Osteoblast (primary cell): ENCODE results near the gene FAM193A. TPM values are rescaled to one million over a fixed set of nuclear protein-coding genes. Genes with fewer than 3 reads are reported as not detected.

ENCODE experiments used
- DNase-seq: peaks from one replicate; pipeline ENCODE4 v3.0.0; 2011; ENCODE audit warnings: low spot score, mixed read lengths; ENCODE audit not compliant: insufficient read length; ENCODE audit errors: missing footprints
- H2AFZ ChIP-seq: 2 replicates; pipeline ENCODE4 v1.6.0; 2011; ENCODE audit warnings: mild to moderate bottlenecking, low read length
- H3K27ac ChIP-seq: 2 replicates; pipeline ENCODE4 v1.5.1; 2011; ENCODE audit warnings: mild to moderate bottlenecking, low read depth, low read length, moderate library complexity
- H3K27me3 ChIP-seq: 2 replicates; pipeline ENCODE4 v1.6.0; 2012; ENCODE audit warnings: mild to moderate bottlenecking, control low read depth, inconsistent platforms, low read length, moderate library complexity; ENCODE audit not compliant: insufficient read depth
- H3K36me3 ChIP-seq: 2 replicates; pipeline ENCODE4 v1.5.1; 2011; ENCODE audit warnings: mild to moderate bottlenecking, low read length, control low read depth, moderate library complexity; ENCODE audit not compliant: insufficient read depth
- H3K4me1 ChIP-seq: 2 replicates; pipeline ENCODE4 v1.5.1; 2011; ENCODE audit warnings: mild to moderate bottlenecking, low read length, control low read depth, moderate library complexity; ENCODE audit not compliant: insufficient read depth
- H3K4me2 ChIP-seq: 2 replicates; pipeline ENCODE4 v1.6.0; 2011; ENCODE audit warnings: mild to moderate bottlenecking, low read length; ENCODE audit not compliant: insufficient read depth
- H3K4me3 ChIP-seq: fragments of 200-600 bp; sonication (generic); 3 replicates; pipeline ENCODE4 v1.5.1; 2012; ENCODE audit warnings: mild to moderate bottlenecking, low read length, inconsistent platforms; ENCODE audit not compliant: insufficient read depth
- H3K79me2 ChIP-seq: 2 replicates; pipeline ENCODE4 v1.6.0; 2012; ENCODE audit warnings: mild to moderate bottlenecking, low read length, control low read depth, inconsistent platforms; ENCODE audit not compliant: insufficient read depth
- H3K9me3 ChIP-seq: 2 replicates; pipeline ENCODE4 v1.5.1; 2011; ENCODE audit warnings: low read depth, low read length, control low read depth
- H4K20me1 ChIP-seq: 2 replicates; pipeline ENCODE4 v1.6.0; 2012; ENCODE audit warnings: mild to moderate bottlenecking, low read length, control low read depth; ENCODE audit not compliant: insufficient read depth
- total RNA-seq: library from RNA; depleted of rRNA; stranded (reverse); fragments of >200 nt; gene quantifications from 2 replicates; pipeline ENCODE4 v1.2.3, GENCODE V29; 2012
- TF ChIP-seq, protein P1 (sequence below): IDR thresholded peaks from 2 replicates; pipeline ENCODE4 v1.5.1; 2011; ENCODE audit warnings: mild to moderate bottlenecking, low read depth, low read length, moderate library complexity; ENCODE audit errors: extremely low read depth

The FAM193A gene
- total RNA-seq, 1 donor, result 23.2 TPM

DNA sequence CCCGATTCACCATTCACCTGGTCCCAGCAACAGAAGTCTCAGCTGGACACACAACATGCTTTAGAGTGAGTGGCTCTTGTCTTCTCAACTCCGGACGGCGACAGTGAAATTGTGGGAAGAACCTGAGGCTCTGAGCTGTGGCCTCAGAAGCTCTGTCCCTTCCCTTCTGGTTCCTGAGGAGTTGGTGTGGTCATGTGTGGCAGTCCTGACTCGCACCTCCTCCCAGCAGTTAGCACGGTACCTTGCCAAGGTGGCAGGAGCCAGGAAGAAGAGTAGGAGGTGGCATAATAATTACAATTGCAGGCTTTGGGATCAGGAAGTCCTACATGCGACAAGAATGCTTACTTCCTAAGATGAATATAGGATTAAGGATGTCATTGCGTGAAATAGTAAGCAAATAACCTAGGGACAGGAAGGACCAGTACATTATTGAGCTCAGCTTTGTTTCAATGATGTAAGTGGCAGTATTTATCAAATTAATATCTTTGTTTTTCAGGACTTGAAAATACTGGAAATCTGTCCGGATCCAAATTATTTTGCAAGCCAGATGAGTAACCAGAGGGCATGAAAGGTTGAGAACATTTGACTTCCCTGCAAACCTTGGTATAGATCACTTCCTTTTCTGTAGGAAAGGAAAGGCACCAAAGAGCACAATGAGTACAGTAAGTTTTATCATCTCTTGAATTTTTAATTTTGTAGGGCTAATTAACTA is 46.5 kb upstream of the FAM193A start:
- no peak overlapping the region for H3K4me2 ChIP-seq
- no peak overlapping the region for H2AFZ ChIP-seq
- peaks cover 69% of the 10 kb centered on the region for H4K20me1 ChIP-seq
- H3K9me3 ChIP-seq, result no peaks in the 10 kb centered on the region
- TF ChIP-seq, protein P1, sequence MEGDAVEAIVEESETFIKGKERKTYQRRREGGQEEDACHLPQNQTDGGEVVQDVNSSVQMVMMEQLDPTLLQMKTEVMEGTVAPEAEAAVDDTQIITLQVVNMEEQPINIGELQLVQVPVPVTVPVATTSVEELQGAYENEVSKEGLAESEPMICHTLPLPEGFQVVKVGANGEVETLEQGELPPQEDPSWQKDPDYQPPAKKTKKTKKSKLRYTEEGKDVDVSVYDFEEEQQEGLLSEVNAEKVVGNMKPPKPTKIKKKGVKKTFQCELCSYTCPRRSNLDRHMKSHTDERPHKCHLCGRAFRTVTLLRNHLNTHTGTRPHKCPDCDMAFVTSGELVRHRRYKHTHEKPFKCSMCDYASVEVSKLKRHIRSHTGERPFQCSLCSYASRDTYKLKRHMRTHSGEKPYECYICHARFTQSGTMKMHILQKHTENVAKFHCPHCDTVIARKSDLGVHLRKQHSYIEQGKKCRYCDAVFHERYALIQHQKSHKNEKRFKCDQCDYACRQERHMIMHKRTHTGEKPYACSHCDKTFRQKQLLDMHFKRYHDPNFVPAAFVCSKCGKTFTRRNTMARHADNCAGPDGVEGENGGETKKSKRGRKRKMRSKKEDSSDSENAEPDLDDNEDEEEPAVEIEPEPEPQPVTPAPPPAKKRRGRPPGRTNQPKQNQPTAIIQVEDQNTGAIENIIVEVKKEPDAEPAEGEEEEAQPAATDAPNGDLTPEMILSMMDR, result no peak
- H3K4me1 ChIP-seq, result peaks cover 12% of the 10 kb centered on the region
- peaks cover 91% of the 10 kb centered on the region for H3K79me2 ChIP-seq
- no peak overlapping the region for H3K4me3 ChIP-seq
- H3K27me3 ChIP-seq, result no peaks in the 10 kb centered on the region
- peaks cover 31% of the 10 kb centered on the region for H3K36me3 ChIP-seq
- peak; percentile 39 for DNase-seq
- H3K27ac ChIP-seq, result peak overlapping the region; percentile 59

GRCh38 chr4:2492970-2493369 is 43.5 kb upstream of the FAM193A start:
- H3K36me3 ChIP-seq, result peaks cover 51% of the 10 kb centered on the region
- no peaks in the 10 kb centered on the region for H3K27me3 ChIP-seq
- H2AFZ ChIP-seq, result no peak overlapping the region
- H4K20me1 ChIP-seq, result peaks cover 54% of the 10 kb centered on the region
- TF ChIP-seq, protein P1, result no peak
- H3K9me3 ChIP-seq, result no peaks in the 10 kb centered on the region
- no peak overlapping the region for H3K4me2 ChIP-seq
- no peak overlapping the region for H3K4me3 ChIP-seq
- no peak for DNase-seq
- no peak overlapping the region for H3K27ac ChIP-seq
- peaks cover 16% of the 10 kb centered on the region for H3K4me1 ChIP-seq
- peaks cover 86% of the 10 kb centered on the region for H3K79me2 ChIP-seq

DNA sequence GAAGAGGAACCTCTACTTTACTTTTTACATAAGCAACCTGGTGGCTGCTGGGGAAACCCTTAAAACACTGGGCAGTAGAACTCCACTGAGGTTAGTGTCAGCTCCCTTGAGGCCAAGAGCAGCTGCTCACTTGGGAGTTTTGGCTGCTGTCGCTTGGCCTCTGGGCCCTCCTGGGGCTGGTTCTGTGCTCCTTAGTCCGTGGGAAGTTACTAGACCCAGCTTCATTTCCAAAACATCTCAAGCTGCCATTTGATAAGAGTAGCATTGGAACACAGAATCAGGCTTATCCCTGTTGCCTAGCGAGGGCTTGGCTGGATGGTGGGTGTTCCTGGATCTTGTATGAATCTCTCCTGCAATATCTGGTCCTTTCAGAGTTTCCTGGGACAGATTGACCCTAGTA is 41.5 kb upstream of the FAM193A start:
- no peak overlapping the region for H3K4me3 ChIP-seq
- no peak overlapping the region for H3K4me2 ChIP-seq
- H4K20me1 ChIP-seq, result peaks cover 42% of the 10 kb centered on the region
- TF ChIP-seq, protein P1, result no peak
- peak overlapping the region; percentile 1 for H3K27ac ChIP-seq
- no peak overlapping the region for H2AFZ ChIP-seq
- H3K4me1 ChIP-seq, result peaks cover 11% of the 10 kb centered on the region
- H3K27me3 ChIP-seq, result no peaks in the 10 kb centered on the region
- DNase-seq, result peak; percentile 52
- H3K79me2 ChIP-seq, result peaks cover 71% of the 10 kb centered on the region
- H3K9me3 ChIP-seq, result no peaks in the 10 kb centered on the region
- peaks cover 60% of the 10 kb centered on the region for H3K36me3 ChIP-seq

GRCh38 chr4:2497324-2497723 is 39.1 kb upstream of the FAM193A start:
- Histone ChIP-seq H3K4me3 (no peak overlapping the region), H3K4me1 (peaks cover 10% of the 10 kb centered on the region), H3K9me3 (no peaks in the 10 kb centered on the region), H3K27ac (no peak overlapping the region), H4K20me1 (peaks cover 44% of the 10 kb centered on the region), H2AFZ (no peak overlapping the region), H3K4me2 (no peak overlapping the region), H3K27me3 (no peaks in the 10 kb centered on the region), H3K36me3 (peaks cover 66% of the 10 kb centered on the region), H3K79me2 (peaks cover 68% of the 10 kb centered on the region)
- DNase-seq, result peak; percentile 41
- TF ChIP-seq, protein P1, result no peak
